Panc1 (cell line): ENCODE data around the gene GRID2. TPM values are rescaled to one million over a fixed set of nuclear protein-coding genes. Genes with fewer than 3 reads are reported as not detected.

Experiments
- ATAC-seq: fragments of 200-7000 bp; cut with Tn5 transposase; 2 replicates; pipeline ENCODE4 v1.9.1; 2020; ENCODE audit warnings: mild to moderate bottlenecking, moderate library complexity
- BruUV-seq: library from RNA; stranded (reverse); fragments of 400-500 nt; replicated peaks from 2 replicates; lab custom pipeline; 2021; lab: Mats Ljungman, UMichigan
- CTCF ChIA-PET: fragments of 300-600 bp; sonication (Branson Sonifier 250); formaldehyde crosslinking; loops from one replicate; lab custom pipeline; 2022; ENCODE audit warnings: antibody characterized with exemption; lab: Charles Lee
- POLR2A ChIA-PET: fragments of 300-600 bp; sonication (Branson Sonifier 250); formaldehyde crosslinking; loops from one replicate; lab custom pipeline; 2022; ENCODE audit warnings: antibody characterized with exemption; lab: Charles Lee
- DNase-seq: peaks from one replicate; pipeline ENCODE4 v3.0.0-alpha.2; 2010; ENCODE audit warnings: low read depth, low spot score
- H3K27ac ChIP-seq: 2 replicates; pipeline ENCODE4 v1.5.1; 2011; ENCODE audit warnings: mild to moderate bottlenecking, low read length, inconsistent platforms
- H3K27me3 ChIP-seq: fragments of 200-500 bp; sonication (Bioruptor generic); 2 replicates; pipeline ENCODE4 v1.6.0; 2014; ENCODE audit warnings: low read length, inconsistent platforms; ENCODE audit not compliant: control insufficient read depth, insufficient read depth
- H3K36me3 ChIP-seq: fragments of 200-500 bp; sonication (Bioruptor generic); 2 replicates; pipeline ENCODE4 v1.5.1; 2014; ENCODE audit warnings: inconsistent platforms, mild to moderate bottlenecking, low read length, moderate library complexity; ENCODE audit not compliant: control insufficient read depth, insufficient read depth
- H3K4me1 ChIP-seq: 2 replicates; pipeline ENCODE4 v1.5.1; 2011; ENCODE audit warnings: inconsistent platforms, mild to moderate bottlenecking, low read length, moderate library complexity; ENCODE audit not compliant: control insufficient read depth, insufficient read depth
- H3K4me3 ChIP-seq, 2 experiments: 2 replicates each; pipeline ENCODE4 v1.5.1; 2011 to 2012; ENCODE audit warnings: low read depth in 2 of 2, low read length in 2 of 2, mild to moderate bottlenecking in 2 of 2, inconsistent platforms in 1 of 2, moderate library complexity in 1 of 2
- H3K9me3 ChIP-seq: fragments of 200-500 bp; sonication (Bioruptor generic); 2 replicates; pipeline ENCODE4 v1.5.1; 2014; ENCODE audit warnings: low read depth, mild to moderate bottlenecking, inconsistent platforms, low read length, moderate library complexity; ENCODE audit not compliant: control insufficient read depth, insufficient read depth
- CTCF ChIP-seq: fragments of 450-650 bp; IDR thresholded peaks from 2 replicates; pipeline ENCODE4 v1.5.1; 2017; ENCODE audit warnings: mild to moderate bottlenecking
- POLR2AphosphoS5 ChIP-seq: IDR thresholded peaks from 2 replicates; pipeline ENCODE4 v1.6.1; 2012; ENCODE audit warnings: mild to moderate bottlenecking, low read depth, low read length, moderate library complexity
- REST ChIP-seq, 2 experiments: IDR thresholded peaks; 2 replicates each; pipeline ENCODE4 v1.6.1; 2011 to 2012; ENCODE audit warnings: low read depth in 2 of 2, control low read depth in 1 of 2, low read length in 1 of 2, mild to moderate bottlenecking in 1 of 2, moderate library complexity in 1 of 2; ENCODE audit not compliant: insufficient read depth in 1 of 2
- SIN3A ChIP-seq: IDR thresholded peaks from 2 replicates; pipeline ENCODE4 v1.6.1; 2012; ENCODE audit warnings: low read depth, mild to moderate bottlenecking, low read length, moderate library complexity, borderline replicate concordance; ENCODE audit not compliant: insufficient read depth
- TCF7L2 ChIP-seq: IDR thresholded peaks from 2 replicates; pipeline ENCODE4 v1.6.1; 2011; ENCODE audit warnings: mild to moderate bottlenecking, low read depth, low read length, inconsistent platforms
- in situ Hi-C: cut with HindIII; loops from 2 replicates; pipeline ENCODE4 v1.10.0; 2016; ENCODE audit warnings: low sequenced_read_pairs, low pct_unique_long_range_greater_than_20kb
- intact Hi-C: fragments of 100-400 bp; cut with micrococcal nuclease; formaldehyde crosslinking; loops from one replicate; pipeline ENCODE4 v1.10.0; 2022; ENCODE audit not compliant: unreplicated experiment
- total RNA-seq: library from RNA; stranded (reverse); gene quantifications from one replicate; pipeline ENCODE4 v1.2.1, GENCODE V29; 2021; ENCODE audit not compliant: unreplicated experiment

GRID2 gene
- total RNA-seq, 1 experiment from 2014 or later = 0.08 TPM

GRCh38 chr4:93337196-93337595 lies 1033.4 kb downstream of the GRID2 start:
- no peaks in the 10 kb centered on the region for H3K9me3 ChIP-seq
- in situ Hi-C loops = no loop called here
- BruUV-seq = no TSS peak
- CTCF ChIA-PET = no interaction called here
- no peak overlapping the region for H3K27ac ChIP-seq
- TF ChIP-seq REST (IDR thresholded peaks at IDR 0.05; ENCODE audit: insufficient read depth in 1 of 2, low read depth in 2 of 2, low read length in 1 of 2) = no peak
- ATAC-seq (no peak), DNase-seq (no peak)
- H3K4me3 ChIP-seq = no peak overlapping the region
- H3K36me3 ChIP-seq = no peaks in the 10 kb centered on the region
- intact Hi-C loops = no loop called here
- no peaks in the 10 kb centered on the region for H3K4me1 ChIP-seq
- no peaks in the 10 kb centered on the region for H3K27me3 ChIP-seq
- POLR2A ChIA-PET = no interaction called here

GRCh38 chr4:93342738-93343137 lies 1039.0 kb downstream of the GRID2 start:
- Histone ChIP-seq H3K27me3 (no peaks in the 10 kb centered on the region), H3K36me3 (no peaks in the 10 kb centered on the region; the same call in 1 of the 2 replicates), H3K27ac (no peak overlapping the region), H3K4me3 (no peak overlapping the region), H3K4me1 (no peaks in the 10 kb centered on the region), H3K9me3 (no peaks in the 10 kb centered on the region)
- no peak for DNase-seq
- POLR2A ChIA-PET = no interaction called here
- in situ Hi-C loops (no loop called here), intact Hi-C loops (no loop called here)
- CTCF ChIA-PET = no interaction called here
- TF ChIP-seq REST (IDR thresholded peaks at IDR 0.05; ENCODE audit: insufficient read depth in 1 of 2, low read depth in 2 of 2, low read length in 1 of 2) = no peak
- no peak for TF ChIP-seq TCF7L2
- no peak for TF ChIP-seq CTCF
- TF ChIP-seq POLR2AphosphoS5 = no peak
- TF ChIP-seq SIN3A = no peak
- no TSS peak for BruUV-seq
- no peak for ATAC-seq
